ENCODE results near the gene NTM. TPM values are rescaled to one million over a fixed set of nuclear protein-coding genes. Genes with fewer than 3 reads are reported as not detected.

NTM gene
- total RNA-seq, 2 donors from 2014 or later = 1.7 to 3.6 TPM

DNA sequence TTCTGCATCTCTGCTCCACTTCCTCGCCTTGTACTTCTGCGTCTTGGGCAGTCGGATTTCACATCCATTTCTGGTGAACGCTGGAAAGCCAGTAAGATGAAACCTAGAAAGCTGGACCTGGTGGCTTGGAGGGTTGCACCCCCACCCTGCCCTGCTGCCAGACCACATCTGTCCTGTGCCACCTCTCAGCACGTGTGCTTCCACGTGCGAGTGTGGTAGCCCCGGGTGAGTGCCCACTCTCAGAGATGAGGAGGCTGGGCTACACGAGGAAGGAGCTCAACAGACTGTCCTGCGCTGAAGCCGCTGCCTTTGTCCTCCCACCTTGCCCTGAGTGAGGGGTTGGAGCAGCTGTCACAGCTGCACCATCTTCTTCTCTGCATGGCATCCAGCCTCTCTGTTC, 77.5 kb downstream of the NTM start:
- Mint-ChIP-seq H3K27ac (no peak overlapping the region), H3K4me3 (no peak overlapping the region), H3K27me3 (ENCODE audit: insufficient read depth) (peaks cover 4% of the 10 kb centered on the region), H3K9me3 (peaks cover 7% of the 10 kb centered on the region), H3K36me3 (ENCODE audit: low read depth) (no peaks in the 10 kb centered on the region), H3K4me1 (peaks cover 4% of the 10 kb centered on the region)
- Histone ChIP-seq H3K27me3 (ENCODE audit: control insufficient read depth, insufficient read depth, low read length, poor library complexity, severe bottlenecking) (no peaks in the 10 kb centered on the region), H3K9me3 (ENCODE audit: control insufficient read depth, low read length) (no peaks in the 10 kb centered on the region), H3K9ac (ENCODE audit: extremely low read depth, low read length, poor library complexity, severe bottlenecking) (no peak overlapping the region), H3K4me3 (ENCODE audit: low read length) (no peak overlapping the region), H3K4me1 (ENCODE audit: control insufficient read depth, insufficient read depth, low read length) (no peaks in the 10 kb centered on the region), H3K27ac (ENCODE audit: low read depth, low read length) (no peak overlapping the region), H3K36me3 (ENCODE audit: control insufficient read depth, insufficient read depth, low read length) (no peaks in the 10 kb centered on the region)
- TF ChIP-seq, protein P1, sequence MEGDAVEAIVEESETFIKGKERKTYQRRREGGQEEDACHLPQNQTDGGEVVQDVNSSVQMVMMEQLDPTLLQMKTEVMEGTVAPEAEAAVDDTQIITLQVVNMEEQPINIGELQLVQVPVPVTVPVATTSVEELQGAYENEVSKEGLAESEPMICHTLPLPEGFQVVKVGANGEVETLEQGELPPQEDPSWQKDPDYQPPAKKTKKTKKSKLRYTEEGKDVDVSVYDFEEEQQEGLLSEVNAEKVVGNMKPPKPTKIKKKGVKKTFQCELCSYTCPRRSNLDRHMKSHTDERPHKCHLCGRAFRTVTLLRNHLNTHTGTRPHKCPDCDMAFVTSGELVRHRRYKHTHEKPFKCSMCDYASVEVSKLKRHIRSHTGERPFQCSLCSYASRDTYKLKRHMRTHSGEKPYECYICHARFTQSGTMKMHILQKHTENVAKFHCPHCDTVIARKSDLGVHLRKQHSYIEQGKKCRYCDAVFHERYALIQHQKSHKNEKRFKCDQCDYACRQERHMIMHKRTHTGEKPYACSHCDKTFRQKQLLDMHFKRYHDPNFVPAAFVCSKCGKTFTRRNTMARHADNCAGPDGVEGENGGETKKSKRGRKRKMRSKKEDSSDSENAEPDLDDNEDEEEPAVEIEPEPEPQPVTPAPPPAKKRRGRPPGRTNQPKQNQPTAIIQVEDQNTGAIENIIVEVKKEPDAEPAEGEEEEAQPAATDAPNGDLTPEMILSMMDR (conservative IDR thresholded peaks at IDR 0.05) = no peak
- 92 to 94% methylated on average over 5 to 11 of the region's 11 CpGs for WGBS, 2 experiments (ENCODE audit: insufficient coverage in 1 of 2, insufficient read length in 1 of 2)
- DNase-seq = no peak

- H3K27me3 ChIP-seq (ENCODE audit: control insufficient read depth, insufficient read depth, low read length, poor library complexity, severe bottlenecking) = no peaks in the 10 kb centered on the region
- WGBS, 2 experiments (ENCODE audit: insufficient coverage in 1 of 2, insufficient read length in 1 of 2) = 94 to 95% methylated on average over 7 to 17 of the region's 17 CpGs
- H3K9me3 ChIP-seq (ENCODE audit: control insufficient read depth, low read length) = no peaks in the 10 kb centered on the region
- H3K9ac ChIP-seq (ENCODE audit: extremely low read depth, low read length, poor library complexity, severe bottlenecking) = no peak overlapping the region
- no peak overlapping the region for H3K27ac ChIP-seq (ENCODE audit: low read depth, low read length)
- H3K36me3 ChIP-seq (ENCODE audit: control insufficient read depth, insufficient read depth, low read length) = no peaks in the 10 kb centered on the region
- TF ChIP-seq, protein P1 (conservative IDR thresholded peaks at IDR 0.05) = no peak
- H3K4me1 Mint-ChIP-seq = peaks cover 7% of the 10 kb centered on the region
- no peak overlapping the region for H3K4me3 ChIP-seq (ENCODE audit: low read length)
- H3K27me3 Mint-ChIP-seq (ENCODE audit: insufficient read depth) = peaks cover 2% of the 10 kb centered on the region
- no peak overlapping the region for H3K27ac Mint-ChIP-seq
- H3K9me3 Mint-ChIP-seq = peaks cover 7% of the 10 kb centered on the region
- H3K36me3 Mint-ChIP-seq (ENCODE audit: low read depth) = no peaks in the 10 kb centered on the region
- no peak for DNase-seq
- H3K4me1 ChIP-seq (ENCODE audit: control insufficient read depth, insufficient read depth, low read length) = no peaks in the 10 kb centered on the region
- H3K4me3 Mint-ChIP-seq = no peak overlapping the region
Observed at GRCh38 chr11:131449036-131450019, 78.9 kb downstream of the NTM start.

GRCh38 chr11:131454490-131454889, 84.1 kb downstream of the NTM start:
- no peak overlapping the region for H3K4me3 ChIP-seq (ENCODE audit: low read length)
- no peaks in the 10 kb centered on the region for H3K27me3 ChIP-seq (ENCODE audit: control insufficient read depth, insufficient read depth, low read length, poor library complexity, severe bottlenecking)
- H3K4me1 Mint-ChIP-seq = peaks cover 47% of the 10 kb centered on the region
- peaks cover 7% of the 10 kb centered on the region for H3K9me3 Mint-ChIP-seq
- H3K9ac ChIP-seq (ENCODE audit: extremely low read depth, low read length, poor library complexity, severe bottlenecking) = no peak overlapping the region
- TF ChIP-seq, protein P1 (conservative IDR thresholded peaks at IDR 0.05) = no peak
- H3K4me3 Mint-ChIP-seq = no peak overlapping the region
- H3K9me3 ChIP-seq (ENCODE audit: control insufficient read depth, low read length) = no peaks in the 10 kb centered on the region
- no peaks in the 10 kb centered on the region for H3K27me3 Mint-ChIP-seq (ENCODE audit: insufficient read depth)
- peaks cover 18% of the 10 kb centered on the region for H3K4me1 ChIP-seq (ENCODE audit: control insufficient read depth, insufficient read depth, low read length)
- no peaks in the 10 kb centered on the region for H3K36me3 Mint-ChIP-seq (ENCODE audit: low read depth)
- no peaks in the 10 kb centered on the region for H3K36me3 ChIP-seq (ENCODE audit: control insufficient read depth, insufficient read depth, low read length)
- H3K27ac Mint-ChIP-seq = no peak overlapping the region
- no peak overlapping the region for H3K27ac ChIP-seq (ENCODE audit: low read depth, low read length)
- DNase-seq = no peak
- WGBS, 2 experiments (ENCODE audit: insufficient coverage in 1 of 2, insufficient read length in 1 of 2) = 96 to 100% methylated on average over 2 to 5 of the region's 5 CpGs
